ENCODE data around the gene FJX1.

FJX1 gene

GRCh38 chr11:35617687-35618496 is at the start of gene FJX1:
Gene FJX1, plus strand, starts transcription at chr11:35618460. Its CDS starts 177 bp downstream, at chr11:35618637.
- in situ Hi-C loops (cut with HindIII; ENCODE audit: low sequenced_read_pairs) = loop anchor here (25.0 kb wide), 1 partner anchor 644 kb away; no protein-coding TSS in a partner anchor

GRCh38 chr11:35571696-35572095 is 46.6 kb upstream of the FJX1 start:
- in situ Hi-C loops (cut with HindIII; ENCODE audit: low sequenced_read_pairs) = no loop called here

GRCh38 chr11:35579557-35580396 is 38.5 kb upstream of the FJX1 start:
- in situ Hi-C loops (cut with HindIII; ENCODE audit: low sequenced_read_pairs) = no loop called here

GRCh38 chr11:35580397-35580781 is 37.9 kb upstream of the FJX1 start:
- in situ Hi-C loops (cut with HindIII; ENCODE audit: low sequenced_read_pairs) = no loop called here

- in situ Hi-C loops (cut with HindIII; ENCODE audit: low sequenced_read_pairs) = no loop called here
Measured at GRCh38 chr11:35582033-35582432, 36.2 kb upstream of the FJX1 start.

- in situ Hi-C loops (cut with HindIII; ENCODE audit: low sequenced_read_pairs) = no loop called here
Measured at GRCh38 chr11:35583126-35583525, 35.1 kb upstream of the FJX1 start.

GRCh38 chr11:35583843-35584242 is 34.4 kb upstream of the FJX1 start:
- in situ Hi-C loops (cut with HindIII; ENCODE audit: low sequenced_read_pairs) = no loop called here

- in situ Hi-C loops (cut with HindIII; ENCODE audit: low sequenced_read_pairs) = no loop called here
Measured at GRCh38 chr11:35584321-35584720, 33.9 kb upstream of the FJX1 start.

- in situ Hi-C loops (cut with HindIII; ENCODE audit: low sequenced_read_pairs) = no loop called here
Measured at GRCh38 chr11:35585416-35585815, 32.8 kb upstream of the FJX1 start.

GRCh38 chr11:35586222-35586621 is 32.0 kb upstream of the FJX1 start:
- in situ Hi-C loops (cut with HindIII; ENCODE audit: low sequenced_read_pairs) = no loop called here

- in situ Hi-C loops (cut with HindIII; ENCODE audit: low sequenced_read_pairs) = no loop called here
Measured at GRCh38 chr11:35587972-35588371, 30.3 kb upstream of the FJX1 start.

GRCh38 chr11:35588627-35589026 is 29.6 kb upstream of the FJX1 start:
- in situ Hi-C loops (cut with HindIII; ENCODE audit: low sequenced_read_pairs) = no loop called here

- in situ Hi-C loops (cut with HindIII; ENCODE audit: low sequenced_read_pairs) = no loop called here
Measured at GRCh38 chr11:35589281-35589680, 29.0 kb upstream of the FJX1 start.

GRCh38 chr11:35590412-35590811 is 27.8 kb upstream of the FJX1 start:
- in situ Hi-C loops (cut with HindIII; ENCODE audit: low sequenced_read_pairs) = no loop called here

- in situ Hi-C loops (cut with HindIII; ENCODE audit: low sequenced_read_pairs) = no loop called here
Measured at GRCh38 chr11:35593143-35593542, 25.1 kb upstream of the FJX1 start.

- in situ Hi-C loops (cut with HindIII; ENCODE audit: low sequenced_read_pairs) = no loop called here
Measured at GRCh38 chr11:35594680-35595079, 23.6 kb upstream of the FJX1 start.

- in situ Hi-C loops (cut with HindIII; ENCODE audit: low sequenced_read_pairs) = no loop called here
Measured at GRCh38 chr11:35598254-35599125, 19.8 kb upstream of the FJX1 start.

- in situ Hi-C loops (cut with HindIII; ENCODE audit: low sequenced_read_pairs) = loop anchor here (25.0 kb wide), 1 partner anchor 662 kb away; no protein-coding TSS in a partner anchor
Measured at GRCh38 chr11:35600331-35600838, 17.9 kb upstream of the FJX1 start.

- in situ Hi-C loops (cut with HindIII; ENCODE audit: low sequenced_read_pairs) = loop anchor here (25.0 kb wide), 1 partner anchor 660 kb away; no protein-coding TSS in a partner anchor
Measured at GRCh38 chr11:35602160-35602793, 16.0 kb upstream of the FJX1 start.

GRCh38 chr11:35602979-35603378 is 15.3 kb upstream of the FJX1 start:
- in situ Hi-C loops (cut with HindIII; ENCODE audit: low sequenced_read_pairs) = loop anchor here (25.0 kb wide), 1 partner anchor 659 kb away; no protein-coding TSS in a partner anchor
